Chondrocyte (in vitro differentiated cells): Measurements from ENCODE around the gene POFUT1. TPM values are rescaled to one million over a fixed set of nuclear protein-coding genes. Genes with fewer than 3 reads are reported as not detected.
A peak's percentile ranks its signal among the peaks of the same experiment; 100 is the strongest.

Experiments
- DNase-seq: peaks from one replicate; pipeline ENCODE4 v3.0.0; 2021; ENCODE audit warnings: mixed read lengths, low spot score
- H3K27ac Mint-ChIP-seq: one replicate; pipeline ENCODE4 v1.8.0; 2021; ENCODE audit warnings: mild to moderate bottlenecking, moderate library complexity, mixed read lengths; ENCODE audit not compliant: unreplicated experiment
- H3K27me3 Mint-ChIP-seq: 2 replicates; pipeline ENCODE4 v1.8.0; 2021; ENCODE audit warnings: low read depth, mixed read lengths
- H3K36me3 Mint-ChIP-seq: 2 replicates; pipeline ENCODE4 v1.8.0; 2021; ENCODE audit warnings: low read depth, mixed read lengths
- H3K4me1 Mint-ChIP-seq: 2 replicates; pipeline ENCODE4 v1.8.0; 2021; ENCODE audit warnings: low read depth, mild to moderate bottlenecking, mixed read lengths
- H3K4me3 Mint-ChIP-seq: one replicate; pipeline ENCODE4 v1.8.0; 2021; ENCODE audit warnings: mild to moderate bottlenecking, moderate library complexity, mixed read lengths; ENCODE audit not compliant: unreplicated experiment
- H3K9me3 Mint-ChIP-seq: 2 replicates; pipeline ENCODE4 v1.8.0; 2021; ENCODE audit warnings: low read depth, mixed read lengths
- long read RNA-seq: library from polyadenylated mRNA; stranded (forward); transcript quantifications from one replicate; pipeline ENCODE4 v2.0.0, GENCODE V29; 2021
- total RNA-seq: library from RNA; stranded (reverse); gene quantifications from 3 replicates; pipeline ENCODE4 v1.2.1, GENCODE V29; 2021
- TF ChIP-seq, protein P1 (sequence below): fragments of 200-600 bp; sonication (generic); IDR thresholded peaks from 2 replicates; pipeline ENCODE4 v1.5.0; 2021; ENCODE audit warnings: antibody characterized with exemption, mild to moderate bottlenecking, moderate library complexity

POFUT1 gene
- 61.6 to 68.3 TPM (median 66.4 TPM) in 3 replicates for total RNA-seq
- long read RNA-seq, full-length matches to known transcripts, result 138 of 161 reads
- long read RNA-seq, partial matches to known transcripts, result 7 of 161 reads
- long read RNA-seq, other reads (novel, unspliced or antisense), result 16 of 161 reads

GRCh38 chr20:32207626-32208498, at the start of gene POFUT1, which contains the start of gene PLAGL2:
Gene POFUT1 (plus strand): TSS chr20:32207880. CDS start chr20:32207942, 62 bp downstream.
Gene PLAGL2 (minus strand): TSS chr20:32207743. CDS start chr20:32202178, 5,565 bp downstream.
- TF ChIP-seq, protein P1, sequence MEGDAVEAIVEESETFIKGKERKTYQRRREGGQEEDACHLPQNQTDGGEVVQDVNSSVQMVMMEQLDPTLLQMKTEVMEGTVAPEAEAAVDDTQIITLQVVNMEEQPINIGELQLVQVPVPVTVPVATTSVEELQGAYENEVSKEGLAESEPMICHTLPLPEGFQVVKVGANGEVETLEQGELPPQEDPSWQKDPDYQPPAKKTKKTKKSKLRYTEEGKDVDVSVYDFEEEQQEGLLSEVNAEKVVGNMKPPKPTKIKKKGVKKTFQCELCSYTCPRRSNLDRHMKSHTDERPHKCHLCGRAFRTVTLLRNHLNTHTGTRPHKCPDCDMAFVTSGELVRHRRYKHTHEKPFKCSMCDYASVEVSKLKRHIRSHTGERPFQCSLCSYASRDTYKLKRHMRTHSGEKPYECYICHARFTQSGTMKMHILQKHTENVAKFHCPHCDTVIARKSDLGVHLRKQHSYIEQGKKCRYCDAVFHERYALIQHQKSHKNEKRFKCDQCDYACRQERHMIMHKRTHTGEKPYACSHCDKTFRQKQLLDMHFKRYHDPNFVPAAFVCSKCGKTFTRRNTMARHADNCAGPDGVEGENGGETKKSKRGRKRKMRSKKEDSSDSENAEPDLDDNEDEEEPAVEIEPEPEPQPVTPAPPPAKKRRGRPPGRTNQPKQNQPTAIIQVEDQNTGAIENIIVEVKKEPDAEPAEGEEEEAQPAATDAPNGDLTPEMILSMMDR, result peak; percentile 67
- H3K4me1 Mint-ChIP-seq, result peaks cover 61% of the 10 kb centered on the region
- peaks cover 22% of the 10 kb centered on the region for H3K36me3 Mint-ChIP-seq
- no peaks in the 10 kb centered on the region for H3K27me3 Mint-ChIP-seq
- H3K9me3 Mint-ChIP-seq, result no peaks in the 10 kb centered on the region
- peak within 1 kb of the TSS; percentile 98 for H3K4me3 Mint-ChIP-seq
- no peak for DNase-seq
- peak within 1 kb of the TSS; percentile 93 for H3K27ac Mint-ChIP-seq

GRCh38 chr20:32158351-32158750, 49.3 kb upstream of the POFUT1 start:
- H3K27ac Mint-ChIP-seq, result no peak overlapping the region
- no peaks in the 10 kb centered on the region for H3K9me3 Mint-ChIP-seq
- no peaks in the 10 kb centered on the region for H3K27me3 Mint-ChIP-seq
- H3K4me1 Mint-ChIP-seq, result peaks cover 10% of the 10 kb centered on the region
- H3K4me3 Mint-ChIP-seq, result no peak overlapping the region
- H3K36me3 Mint-ChIP-seq, result peaks cover 59% of the 10 kb centered on the region
- peak; percentile 60 for DNase-seq
- TF ChIP-seq, protein P1, result no peak

DNA sequence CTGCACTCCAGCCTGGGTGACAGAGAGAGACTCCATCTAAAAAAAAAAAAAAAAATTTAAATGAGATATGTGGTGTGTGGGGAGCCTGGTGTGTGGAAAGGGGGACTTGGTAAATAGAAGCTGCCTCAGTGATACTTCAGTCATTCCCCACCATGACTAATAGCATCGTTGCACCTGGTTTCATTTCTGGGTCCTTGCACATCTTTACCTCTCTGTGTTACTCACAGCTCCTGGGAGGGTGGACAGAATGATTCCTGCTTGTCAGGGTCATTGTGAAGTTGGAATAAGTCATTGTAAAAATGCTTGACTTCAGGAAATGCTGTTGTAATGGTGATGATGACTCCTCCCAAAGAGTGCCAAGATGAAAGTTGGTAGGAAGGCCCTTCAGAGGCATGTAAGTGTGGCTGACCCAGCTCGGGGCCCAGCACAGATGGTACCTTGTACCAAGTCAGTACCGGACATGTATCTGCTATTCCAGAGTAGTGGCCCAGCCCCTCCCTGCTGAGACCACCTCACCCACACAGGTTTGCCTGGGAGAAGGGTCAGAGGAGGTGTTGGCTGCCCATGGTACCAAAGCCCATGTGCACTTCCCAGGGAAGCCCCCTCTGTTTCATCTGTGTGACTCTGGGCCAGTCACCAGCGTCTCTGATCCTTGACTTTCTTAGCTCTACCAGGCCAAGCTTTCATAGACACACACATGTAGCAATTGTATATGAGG, 48.6 kb upstream of the POFUT1 start:
- H3K36me3 Mint-ChIP-seq, result peaks cover 57% of the 10 kb centered on the region

GRCh38 chr20:32159766-32160221, 47.9 kb upstream of the POFUT1 start:
- TF ChIP-seq, protein P1, result no peak
- H3K4me1 Mint-ChIP-seq, result peaks cover 6% of the 10 kb centered on the region
- H3K27ac Mint-ChIP-seq, result no peak overlapping the region
- DNase-seq, result peak; percentile 50
- no peaks in the 10 kb centered on the region for H3K27me3 Mint-ChIP-seq
- peaks cover 61% of the 10 kb centered on the region for H3K36me3 Mint-ChIP-seq
- no peak overlapping the region for H3K4me3 Mint-ChIP-seq
- no peaks in the 10 kb centered on the region for H3K9me3 Mint-ChIP-seq

More for the DNA sequence above, 48.6 kb upstream of the POFUT1 start:
- no peaks in the 10 kb centered on the region for H3K9me3 Mint-ChIP-seq
- H3K27me3 Mint-ChIP-seq, result no peaks in the 10 kb centered on the region
- H3K4me3 Mint-ChIP-seq, result no peak overlapping the region
- TF ChIP-seq, protein P1, result no peak
- no peak overlapping the region for H3K27ac Mint-ChIP-seq
- peak; percentile 28 for DNase-seq
- peaks cover 10% of the 10 kb centered on the region for H3K4me1 Mint-ChIP-seq

DNA sequence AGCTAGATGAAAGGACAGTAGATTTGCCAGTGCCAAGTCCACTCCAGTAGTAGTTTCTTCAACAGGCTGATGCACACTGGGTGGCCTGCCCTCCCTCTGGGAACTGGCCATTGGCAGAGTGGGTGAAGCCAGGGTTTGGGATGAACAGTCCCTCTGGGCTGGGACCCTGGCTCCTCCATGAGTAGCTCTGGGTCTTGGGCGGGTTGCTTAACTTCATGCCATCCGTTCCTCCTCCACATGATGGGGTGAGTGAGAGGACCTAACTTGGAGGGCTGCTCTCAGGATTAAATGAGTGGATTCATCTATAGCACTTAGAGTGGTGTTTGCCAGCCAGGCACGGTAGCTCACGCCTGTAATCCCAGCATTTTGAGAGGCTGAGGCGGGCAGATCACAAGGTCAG, 47.3 kb upstream of the POFUT1 start:
- peak; percentile 65 for DNase-seq
- H3K4me3 Mint-ChIP-seq, result no peak overlapping the region
- H3K27me3 Mint-ChIP-seq, result no peaks in the 10 kb centered on the region
- H3K36me3 Mint-ChIP-seq, result peaks cover 63% of the 10 kb centered on the region
- H3K4me1 Mint-ChIP-seq, result peaks cover under 1% of the 10 kb centered on the region
- H3K27ac Mint-ChIP-seq, result no peak overlapping the region
- H3K9me3 Mint-ChIP-seq, result no peaks in the 10 kb centered on the region
- TF ChIP-seq, protein P1, result no peak
